DOHH2 (cell line): Measurements from ENCODE around the gene LLGL1.

ENCODE experiments used
- EZH2phosphoT487 ChIP-seq: fragments of 200-600 bp; sonication (generic); IDR thresholded peaks from 2 replicates; pipeline ENCODE4 v1.6.1; 2017; ENCODE audit warnings: borderline replicate concordance, mild to moderate bottlenecking, antibody characterized with exemption, low read length, moderate library complexity, mixed read lengths
- TF ChIP-seq, protein P1 (sequence below): fragments of 200-600 bp; sonication (generic); IDR thresholded peaks from one replicate; pipeline ENCODE4 v1.5.1; 2014; ENCODE audit warnings: antibody characterized with exemption, mild to moderate bottlenecking, low read depth, low read length; ENCODE audit not compliant: poor library complexity, severe bottlenecking

DNA sequence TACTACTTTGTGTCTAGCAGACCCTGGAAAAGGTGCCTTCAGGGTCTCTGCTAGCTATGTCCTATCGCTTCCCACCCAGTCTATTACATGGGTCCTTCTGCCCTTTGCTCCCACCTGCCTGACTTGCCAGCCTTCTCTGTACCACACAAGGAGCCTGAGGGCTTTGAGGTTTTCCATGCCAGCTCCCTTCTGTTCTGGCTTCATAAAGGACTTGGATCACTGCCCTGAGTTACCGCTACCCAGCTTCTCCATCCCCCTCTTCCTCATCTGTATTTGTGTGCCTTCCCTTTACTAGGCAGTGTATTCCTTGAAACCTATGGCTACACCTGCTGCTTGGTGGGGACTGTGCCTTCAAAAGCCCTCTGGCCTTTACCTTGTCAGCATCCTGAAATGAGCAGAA, 19.6 kb upstream of the LLGL1 start:
- TF ChIP-seq, protein P1, sequence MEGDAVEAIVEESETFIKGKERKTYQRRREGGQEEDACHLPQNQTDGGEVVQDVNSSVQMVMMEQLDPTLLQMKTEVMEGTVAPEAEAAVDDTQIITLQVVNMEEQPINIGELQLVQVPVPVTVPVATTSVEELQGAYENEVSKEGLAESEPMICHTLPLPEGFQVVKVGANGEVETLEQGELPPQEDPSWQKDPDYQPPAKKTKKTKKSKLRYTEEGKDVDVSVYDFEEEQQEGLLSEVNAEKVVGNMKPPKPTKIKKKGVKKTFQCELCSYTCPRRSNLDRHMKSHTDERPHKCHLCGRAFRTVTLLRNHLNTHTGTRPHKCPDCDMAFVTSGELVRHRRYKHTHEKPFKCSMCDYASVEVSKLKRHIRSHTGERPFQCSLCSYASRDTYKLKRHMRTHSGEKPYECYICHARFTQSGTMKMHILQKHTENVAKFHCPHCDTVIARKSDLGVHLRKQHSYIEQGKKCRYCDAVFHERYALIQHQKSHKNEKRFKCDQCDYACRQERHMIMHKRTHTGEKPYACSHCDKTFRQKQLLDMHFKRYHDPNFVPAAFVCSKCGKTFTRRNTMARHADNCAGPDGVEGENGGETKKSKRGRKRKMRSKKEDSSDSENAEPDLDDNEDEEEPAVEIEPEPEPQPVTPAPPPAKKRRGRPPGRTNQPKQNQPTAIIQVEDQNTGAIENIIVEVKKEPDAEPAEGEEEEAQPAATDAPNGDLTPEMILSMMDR = no peak
- TF ChIP-seq EZH2phosphoT487 = no peak
